SU-DHL-6 (cell line): ENCODE measurements around the gene DQX1.

Experiments
- H2AFZ ChIP-seq: fragments of 200-600 bp; sonication (generic); 2 replicates; pipeline ENCODE4 v1.6.1; 2014; ENCODE audit warnings: low read depth, mild to moderate bottlenecking, moderate library complexity, mixed read lengths, antibody characterized with exemption, low read length; ENCODE audit not compliant: severe bottlenecking
- H3F3A ChIP-seq: fragments of 200-600 bp; shearing (Covaris generic); 2 replicates; pipeline ENCODE4 v1.6.0; 2016; ENCODE audit warnings: antibody characterized with exemption, mild to moderate bottlenecking; ENCODE audit not compliant: insufficient read depth
- H3K27ac ChIP-seq: fragments of 200-600 bp; sonication (generic); 2 replicates; pipeline ENCODE4 v1.5.1; 2016; ENCODE audit warnings: low read depth, mild to moderate bottlenecking, low read length, moderate library complexity, mixed read lengths
- H3K27me3 ChIP-seq: fragments of 200-600 bp; sonication (generic), shearing (Covaris generic); 2 replicates; pipeline ENCODE4 v1.6.0; 2014; ENCODE audit warnings: mild to moderate bottlenecking, low read length
- H3K36me3 ChIP-seq: fragments of 200-600 bp; sonication (generic); 2 replicates; pipeline ENCODE4 v1.6.1; 2014; ENCODE audit warnings: mild to moderate bottlenecking, low read length, mixed read lengths
- H3K4me2 ChIP-seq: fragments of 300-600, 200-600 bp; shearing (Covaris generic), sonication (generic); 2 replicates; pipeline ENCODE4 v1.6.0; 2014; ENCODE audit warnings: low read length, low read depth, mild to moderate bottlenecking; ENCODE audit not compliant: poor library complexity, severe bottlenecking
- H3K4me3 ChIP-seq: fragments of 200-600 bp; sonication (generic); 2 replicates; pipeline ENCODE4 v1.5.1; 2014; ENCODE audit warnings: antibody characterized with exemption, low read length, mild to moderate bottlenecking, mixed read lengths; ENCODE audit not compliant: insufficient read depth, poor library complexity, severe bottlenecking
- H3K79me2 ChIP-seq: fragments of 200-600 bp; sonication (generic); 2 replicates; pipeline ENCODE4 v1.6.1; 2014; ENCODE audit warnings: mild to moderate bottlenecking, low read length, moderate library complexity; ENCODE audit not compliant: insufficient read depth
- H3K9ac ChIP-seq: fragments of 200-600 bp; sonication (generic); 2 replicates; pipeline ENCODE4 v1.7.0; 2014; ENCODE audit warnings: mild to moderate bottlenecking, low read length
- H3K9me2 ChIP-seq: fragments of 200-600 bp; sonication (generic); replicated peaks from 2 replicates; pipeline ENCODE4 v1.6.1; 2014; ENCODE audit warnings: low read length; ENCODE audit not compliant: insufficient read depth
- H3K9me3 ChIP-seq: fragments of 200-600 bp; sonication (generic); 2 replicates; pipeline ENCODE4 v1.6.1; 2014; ENCODE audit warnings: low read length, mixed read lengths; ENCODE audit not compliant: insufficient read depth
- H4K20me1 ChIP-seq: fragments of 200-600 bp; sonication (generic); 2 replicates; pipeline ENCODE4 v1.6.1; 2014; ENCODE audit warnings: low read depth, mild to moderate bottlenecking, antibody characterized with exemption, low read length, moderate library complexity, mixed read lengths
- CTCF ChIP-seq: fragments of 200-600 bp; sonication (generic); IDR thresholded peaks from one replicate; pipeline ENCODE4 v1.5.1; 2017; ENCODE audit warnings: antibody characterized with exemption, mild to moderate bottlenecking, low read length, moderate library complexity; ENCODE audit not compliant: insufficient read depth, poor library complexity, severe bottlenecking
- EZH2phosphoT487 ChIP-seq: fragments of 200-600 bp; sonication (generic), shearing (Covaris generic); conservative IDR thresholded peaks from 2 replicates; pipeline ENCODE4 v1.6.1; 2018; ENCODE audit warnings: mild to moderate bottlenecking, antibody characterized with exemption, low read length, moderate library complexity, mixed read lengths

Gene DQX1

GRCh38 chr2:74514368-74515270 lies 11.4 kb downstream of the DQX1 start, which contains the start of gene TLX2:
Gene TLX2, plus strand, starts transcription at chr2:74514450. Its CDS starts 357 bp downstream, at chr2:74514807.
- Histone ChIP-seq H2AFZ (no peak within 1 kb of the TSS), H3K79me2 (no peaks in the 10 kb centered on the region), H3K4me3 (no peak within 1 kb of the TSS), H3K9me2 (no peaks in the 10 kb centered on the region), H3F3A (no peaks in the 10 kb centered on the region), H4K20me1 (no peaks in the 10 kb centered on the region), H3K4me2 (no peak within 1 kb of the TSS), H3K27ac (no peak within 1 kb of the TSS), H3K27me3 (no peaks in the 10 kb centered on the region), H3K9me3 (no peaks in the 10 kb centered on the region), H3K9ac (no peak within 1 kb of the TSS), H3K36me3 (no peaks in the 10 kb centered on the region)
- TF ChIP-seq EZH2phosphoT487 (no peak), CTCF (no peak)

GRCh38 chr2:74513605-74514367 lies 12.2 kb downstream of the DQX1 start:
- peaks cover 4% of the 10 kb centered on the region; the same call in 1 of the 2 replicates for H3F3A ChIP-seq
- H3K27ac ChIP-seq = no peak overlapping the region
- TF ChIP-seq CTCF (no peak), EZH2phosphoT487 (no peak)
- H3K4me2 ChIP-seq = no peak overlapping the region
- H3K9me3 ChIP-seq = no peaks in the 10 kb centered on the region
- H3K27me3 ChIP-seq = no peaks in the 10 kb centered on the region
- H2AFZ ChIP-seq = no peak overlapping the region
- no peaks in the 10 kb centered on the region for H3K36me3 ChIP-seq
- no peaks in the 10 kb centered on the region for H3K79me2 ChIP-seq
- H3K9ac ChIP-seq = no peak overlapping the region
- no peaks in the 10 kb centered on the region for H3K9me2 ChIP-seq
- no peaks in the 10 kb centered on the region for H4K20me1 ChIP-seq
- no peak overlapping the region for H3K4me3 ChIP-seq

GRCh38 chr2:74512744-74513604 lies 13.1 kb downstream of the DQX1 start:
- H3K27ac ChIP-seq = no peak overlapping the region
- H3K79me2 ChIP-seq = no peaks in the 10 kb centered on the region
- H3K9ac ChIP-seq = no peak overlapping the region
- H3F3A ChIP-seq = peaks cover 4% of the 10 kb centered on the region; the same call in 1 of the 2 replicates
- H4K20me1 ChIP-seq = no peaks in the 10 kb centered on the region
- TF ChIP-seq EZH2phosphoT487 (no peak), CTCF (no peak)
- no peak overlapping the region for H3K4me3 ChIP-seq
- no peaks in the 10 kb centered on the region for H3K27me3 ChIP-seq
- H3K4me2 ChIP-seq = no peak overlapping the region
- no peak overlapping the region for H2AFZ ChIP-seq
- H3K36me3 ChIP-seq = no peaks in the 10 kb centered on the region
- H3K9me2 ChIP-seq = no peaks in the 10 kb centered on the region
- no peaks in the 10 kb centered on the region for H3K9me3 ChIP-seq
